Karpas-422 (cell line): ENCODE results near the gene DACH1. TPM values are rescaled to one million over a fixed set of nuclear protein-coding genes. Genes with fewer than 3 reads are reported as not detected.

ENCODE experiments used
- DNase-seq: peaks from one replicate; pipeline ENCODE4 v3.0.0-alpha.2; 2015
- H2AFZ ChIP-seq: fragments of 200-600 bp; sonication (generic); 2 replicates; pipeline ENCODE4 v1.6.1; 2014; ENCODE audit warnings: antibody characterized with exemption, low read length, mixed read lengths
- H3K27ac ChIP-seq: fragments of 200-600 bp; sonication (generic); 2 replicates; pipeline ENCODE4 v1.5.1; 2014; ENCODE audit warnings: mild to moderate bottlenecking, low read length, moderate library complexity
- H3K27me3 ChIP-seq: fragments of 200-600 bp; sonication (generic); 2 replicates; pipeline ENCODE4 v1.6.1; 2014; ENCODE audit warnings: low read length, mixed read lengths
- H3K36me3 ChIP-seq: fragments of 200-600 bp; sonication (generic); 2 replicates; pipeline ENCODE4 v1.6.1; 2014; ENCODE audit warnings: low read length, mixed read lengths; ENCODE audit not compliant: insufficient read depth
- H3K4me1 ChIP-seq: fragments of 200-600 bp; sonication (generic); 2 replicates; pipeline ENCODE4 v1.6.1; 2014; ENCODE audit warnings: mild to moderate bottlenecking, low read length, mixed read lengths
- H3K4me2 ChIP-seq: fragments of 200-600 bp; sonication (generic); 2 replicates; pipeline ENCODE4 v1.6.1; 2014; ENCODE audit warnings: low read length, low read depth, mild to moderate bottlenecking; ENCODE audit not compliant: poor library complexity, severe bottlenecking
- H3K4me3 ChIP-seq: fragments of 200-600 bp; sonication (generic); 2 replicates; pipeline ENCODE4 v1.5.1; 2014; ENCODE audit warnings: mild to moderate bottlenecking, antibody characterized with exemption, low read length, mixed read lengths
- H3K79me2 ChIP-seq: fragments of 200-600 bp; sonication (generic); 2 replicates; pipeline ENCODE4 v1.6.1; 2014; ENCODE audit warnings: mild to moderate bottlenecking, low read length, mixed read lengths
- H3K9ac ChIP-seq: fragments of 200-600 bp; sonication (generic); 2 replicates; pipeline ENCODE4 v1.6.0; 2014; ENCODE audit warnings: low read length
- H3K9me2 ChIP-seq: fragments of 200-600 bp; sonication (generic), shearing (Covaris generic); replicated peaks from 2 replicates; pipeline ENCODE4 v1.6.0; 2014; ENCODE audit warnings: mild to moderate bottlenecking, low read length, moderate library complexity; ENCODE audit not compliant: insufficient read depth
- H3K9me3 ChIP-seq: fragments of 300-700, 200-600 bp; sonication (generic); 2 replicates; pipeline ENCODE4 v1.6.1; 2014; ENCODE audit warnings: low read length, mixed read lengths
- H4K20me1 ChIP-seq: fragments of 200-600 bp; sonication (generic); 2 replicates; pipeline ENCODE4 v1.6.1; 2014; ENCODE audit warnings: mild to moderate bottlenecking, antibody characterized with exemption, low read length, low read depth; ENCODE audit not compliant: insufficient read depth
- total RNA-seq: library from RNA; depleted of rRNA; stranded (reverse); fragments of >200 nt; shearing (Covaris generic); gene quantifications from 2 replicates; pipeline ENCODE4 v1.2.3, GENCODE V29; 2014; ENCODE audit warnings: low replicate concordance

The DACH1 gene
- total RNA-seq, 1 experiment from 2014 or later = not detected

- Histone ChIP-seq H3K9me2 (no peaks in the 10 kb centered on the region), H3K79me2 (no peaks in the 10 kb centered on the region), H3K9ac (no peak overlapping the region), H3K9me3 (peaks cover 18% of the 10 kb centered on the region; the same call in 1 of the 2 replicates), H3K27ac (no peak overlapping the region), H2AFZ (no peak overlapping the region), H3K4me1 (no peaks in the 10 kb centered on the region), H3K4me3 (no peak overlapping the region), H4K20me1 (no peaks in the 10 kb centered on the region), H3K36me3 (no peaks in the 10 kb centered on the region), H3K27me3 (no peaks in the 10 kb centered on the region), H3K4me2 (no peak overlapping the region)
- no peak for DNase-seq
Measured at GRCh38 chr13:71663431-71663830, 203.6 kb downstream of the DACH1 start.

GRCh38 chr13:71661921-71662320 is 205.1 kb downstream of the DACH1 start:
- Histone ChIP-seq H3K27me3 (no peaks in the 10 kb centered on the region), H2AFZ (no peak overlapping the region), H3K4me3 (no peak overlapping the region), H3K4me2 (no peak overlapping the region), H3K27ac (no peak overlapping the region), H3K9ac (no peak overlapping the region), H3K9me3 (peaks cover 14% of the 10 kb centered on the region; the same call in 1 of the 2 replicates), H3K4me1 (no peaks in the 10 kb centered on the region), H4K20me1 (no peaks in the 10 kb centered on the region), H3K9me2 (no peaks in the 10 kb centered on the region; the same call in 1 of the 2 replicates), H3K79me2 (no peaks in the 10 kb centered on the region), H3K36me3 (no peaks in the 10 kb centered on the region)
- DNase-seq = no peak

DNA sequence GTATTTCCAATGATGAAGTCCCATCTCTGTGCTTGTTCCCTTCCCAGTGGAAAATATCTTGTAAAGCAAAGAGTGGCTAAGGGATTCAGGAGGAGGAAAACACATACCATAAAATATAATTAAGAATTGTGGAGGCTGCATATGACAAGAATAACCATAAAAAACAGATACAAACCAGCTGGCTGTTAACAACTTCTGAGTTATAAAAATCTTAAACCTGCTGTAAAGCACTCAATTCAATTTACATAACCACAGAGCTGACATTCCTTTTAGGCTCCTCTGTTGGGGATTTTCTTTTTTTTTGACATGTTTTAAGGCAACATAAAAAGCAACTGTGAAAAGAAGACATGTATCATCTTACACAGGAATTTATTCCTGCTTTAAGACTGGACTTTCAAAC is 207.6 kb downstream of the DACH1 start:
- H3K9me2 ChIP-seq = no peaks in the 10 kb centered on the region; the same call in 1 of the 2 replicates
- no peak overlapping the region for H3K27ac ChIP-seq
- no peaks in the 10 kb centered on the region for H4K20me1 ChIP-seq
- H3K4me1 ChIP-seq = no peaks in the 10 kb centered on the region
- H3K27me3 ChIP-seq = no peaks in the 10 kb centered on the region
- peaks cover 8% of the 10 kb centered on the region; the same call in 1 of the 2 replicates for H3K9me3 ChIP-seq
- no peak overlapping the region for H2AFZ ChIP-seq
- DNase-seq = no peak
- H3K4me2 ChIP-seq = no peak overlapping the region
- H3K79me2 ChIP-seq = no peaks in the 10 kb centered on the region
- H3K9ac ChIP-seq = no peak overlapping the region
- H3K36me3 ChIP-seq = no peaks in the 10 kb centered on the region
- no peak overlapping the region for H3K4me3 ChIP-seq

- Histone ChIP-seq H2AFZ (no peak overlapping the region), H3K4me3 (no peak overlapping the region), H3K27ac (no peak overlapping the region), H3K27me3 (no peaks in the 10 kb centered on the region), H3K9me2 (no peaks in the 10 kb centered on the region), H3K36me3 (no peaks in the 10 kb centered on the region), H3K9me3 (peaks cover 12% of the 10 kb centered on the region; the same call in 1 of the 2 replicates), H3K4me1 (no peaks in the 10 kb centered on the region), H3K4me2 (no peak overlapping the region), H4K20me1 (no peaks in the 10 kb centered on the region), H3K79me2 (no peaks in the 10 kb centered on the region), H3K9ac (no peak overlapping the region)
- DNase-seq = no peak
Measured at GRCh38 chr13:71645467-71645866, 221.5 kb downstream of the DACH1 start.

GRCh38 chr13:71644579-71644978 is 222.4 kb downstream of the DACH1 start:
- Histone ChIP-seq H3K4me2 (no peak overlapping the region), H3K9me2 (no peaks in the 10 kb centered on the region), H3K9ac (no peak overlapping the region), H3K36me3 (no peaks in the 10 kb centered on the region), H3K79me2 (no peaks in the 10 kb centered on the region), H3K4me3 (no peak overlapping the region), H3K27ac (no peak overlapping the region), H3K4me1 (no peaks in the 10 kb centered on the region), H3K27me3 (no peaks in the 10 kb centered on the region), H4K20me1 (no peaks in the 10 kb centered on the region), H3K9me3 (peaks cover 12% of the 10 kb centered on the region; the same call in 1 of the 2 replicates), H2AFZ (no peak overlapping the region)
- no peak for DNase-seq

DNA sequence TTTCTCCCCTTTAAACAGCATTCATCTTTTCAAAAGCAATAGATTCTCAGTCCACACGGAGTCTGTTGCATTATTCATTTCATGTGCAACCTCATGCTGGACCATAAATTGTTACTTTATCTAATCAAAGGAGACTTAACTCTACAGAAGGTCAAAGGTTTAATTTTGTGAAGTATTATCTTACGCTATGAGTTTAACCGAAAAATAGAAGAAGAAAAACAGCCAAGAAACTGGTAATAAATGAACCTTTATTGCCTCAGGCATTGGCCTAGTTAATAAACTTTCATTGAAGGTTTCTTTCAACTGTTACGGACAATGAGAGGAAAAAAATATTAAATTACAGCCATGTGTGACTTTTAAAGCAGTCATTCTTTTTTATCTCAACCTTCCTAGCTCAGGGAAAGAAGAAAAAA is 223.6 kb downstream of the DACH1 start:
- no peaks in the 10 kb centered on the region for H3K4me1 ChIP-seq
- no peaks in the 10 kb centered on the region for H3K79me2 ChIP-seq
- no peaks in the 10 kb centered on the region for H4K20me1 ChIP-seq
- no peak overlapping the region for H2AFZ ChIP-seq
- no peak overlapping the region for H3K27ac ChIP-seq
- H3K9me3 ChIP-seq = peaks cover 12% of the 10 kb centered on the region; the same call in 1 of the 2 replicates
- no peak overlapping the region for H3K4me3 ChIP-seq
- no peak for DNase-seq
- no peaks in the 10 kb centered on the region for H3K36me3 ChIP-seq
- no peaks in the 10 kb centered on the region for H3K27me3 ChIP-seq
- no peak overlapping the region for H3K9ac ChIP-seq
- no peaks in the 10 kb centered on the region for H3K9me2 ChIP-seq
- H3K4me2 ChIP-seq = no peak overlapping the region

GRCh38 chr13:71638751-71639150 is 228.3 kb downstream of the DACH1 start:
- no peaks in the 10 kb centered on the region for H3K9me2 ChIP-seq
- peaks cover 8% of the 10 kb centered on the region; the same call in 1 of the 2 replicates for H3K9me3 ChIP-seq
- H3K27ac ChIP-seq = no peak overlapping the region
- H3K4me2 ChIP-seq = no peak overlapping the region
- H3K36me3 ChIP-seq = no peaks in the 10 kb centered on the region
- no peak overlapping the region for H2AFZ ChIP-seq
- no peaks in the 10 kb centered on the region for H3K27me3 ChIP-seq
- DNase-seq = no peak
- H4K20me1 ChIP-seq = no peaks in the 10 kb centered on the region
- no peaks in the 10 kb centered on the region for H3K79me2 ChIP-seq
- H3K4me1 ChIP-seq = no peaks in the 10 kb centered on the region
- H3K9ac ChIP-seq = no peak overlapping the region
- H3K4me3 ChIP-seq = no peak overlapping the region

GRCh38 chr13:71634602-71635443 is 232.2 kb downstream of the DACH1 start:
- DNase-seq = no peak
- H3K4me3 ChIP-seq = no peak overlapping the region
- H3K36me3 ChIP-seq = no peaks in the 10 kb centered on the region
- no peaks in the 10 kb centered on the region for H3K9me2 ChIP-seq
- H3K4me1 ChIP-seq = no peaks in the 10 kb centered on the region
- H2AFZ ChIP-seq = no peak overlapping the region
- no peak overlapping the region for H3K4me2 ChIP-seq
- H3K79me2 ChIP-seq = no peaks in the 10 kb centered on the region
- no peak overlapping the region for H3K9ac ChIP-seq
- no peaks in the 10 kb centered on the region for H3K27me3 ChIP-seq
- no peak overlapping the region for H3K27ac ChIP-seq
- H4K20me1 ChIP-seq = no peaks in the 10 kb centered on the region
- peaks cover 4% of the 10 kb centered on the region; the same call in 1 of the 2 replicates for H3K9me3 ChIP-seq
